Neural cell (in vitro differentiated cells): ENCODE measurements around the gene BICD1.

ENCODE experiments used
- CTCF ChIP-seq: fragments of 450-650 bp; IDR thresholded peaks from 2 replicates; pipeline ENCODE4 v1.5.1; 2014; ENCODE audit warnings: antibody characterized with exemption, mild to moderate bottlenecking, moderate library complexity; ENCODE audit not compliant: poor library complexity, severe bottlenecking
- EP300 ChIP-seq: fragments of 450-650 bp; conservative IDR thresholded peaks from 2 replicates; pipeline ENCODE4 v1.6.1; 2014; ENCODE audit warnings: antibody characterized with exemption, mild to moderate bottlenecking, moderate library complexity; ENCODE audit not compliant: poor library complexity, severe bottlenecking
- EZH2 ChIP-seq: fragments of 200-600, 300-800 bp; shearing (Covaris generic), sonication (generic); IDR thresholded peaks from 2 replicates; pipeline ENCODE4 v1.6.1; 2014; ENCODE audit warnings: antibody characterized with exemption, low read length, borderline replicate concordance, mild to moderate bottlenecking; ENCODE audit not compliant: insufficient read depth, poor library complexity, severe bottlenecking
- MXI1 ChIP-seq: fragments of 450-650 bp; conservative IDR thresholded peaks from 2 replicates; pipeline ENCODE4 v1.6.1; 2014; ENCODE audit warnings: antibody characterized with exemption, mild to moderate bottlenecking; ENCODE audit not compliant: poor library complexity, severe bottlenecking
- POLR2AphosphoS5 ChIP-seq: IDR thresholded peaks from 2 replicates; pipeline ENCODE4 v1.6.1; 2012
- RAD21 ChIP-seq: fragments of 450-650 bp; conservative IDR thresholded peaks from 2 replicates; pipeline ENCODE4 v1.6.1; 2014; ENCODE audit warnings: antibody characterized with exemption, mild to moderate bottlenecking, moderate library complexity
- REST ChIP-seq: IDR thresholded peaks from 2 replicates; pipeline ENCODE4 v1.6.1; 2012; ENCODE audit warnings: borderline replicate concordance
- SMC3 ChIP-seq: fragments of 450-650 bp; conservative IDR thresholded peaks from 2 replicates; pipeline ENCODE4 v1.6.1; 2014; ENCODE audit warnings: antibody characterized with exemption, mild to moderate bottlenecking, moderate library complexity; ENCODE audit not compliant: poor library complexity
- TAF1 ChIP-seq: IDR thresholded peaks from 2 replicates; pipeline ENCODE4 v1.6.1; 2012; ENCODE audit warnings: low read depth

GRCh38 chr12:32116897-32117296, 10.2 kb downstream of the BICD1 start:
- TF ChIP-seq CTCF (no peak), RAD21 (no peak), POLR2AphosphoS5 (no peak), EP300 (no peak), EZH2 (no peak), TAF1 (no peak), REST (no peak), SMC3 (no peak), MXI1 (no peak)
